Middle frontal gyrus (tissue), 1 donor: Measurements from ENCODE around the gene RNF186.
"Not testable (repeated sequence)": the region's sequence is repeated elsewhere in the genome, so short reads cannot be mapped to it uniquely, and the experiment has no call there.

Source experiments
- DNase-seq: peaks from one replicate; pipeline ENCODE4 v3.0.0-alpha.2; 2015; ENCODE audit warnings: low spot score; ENCODE audit errors: extremely low spot score

The RNF186 gene

DNA sequence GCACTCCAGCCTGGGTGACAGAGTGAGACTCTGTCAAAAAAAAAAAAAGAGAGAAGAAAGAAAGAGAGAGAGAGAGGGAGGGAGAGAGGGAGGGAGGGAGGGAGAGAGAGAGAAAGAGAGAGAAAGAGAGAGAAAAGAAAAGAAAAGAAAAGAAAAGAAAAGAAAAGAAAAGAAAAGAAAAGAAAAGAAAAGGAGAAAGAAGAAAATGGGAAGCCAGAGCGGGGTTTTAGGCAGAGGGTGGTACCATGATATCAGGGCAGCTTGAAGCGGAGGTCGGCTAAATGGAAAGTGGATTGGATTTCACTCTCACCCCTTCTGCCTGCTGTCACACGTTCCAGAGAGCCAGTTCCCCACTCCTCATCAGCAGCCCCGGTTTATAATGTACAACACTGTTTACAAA lies 17.3 kb downstream of the RNF186 start:
- no peak for DNase-seq

DNA sequence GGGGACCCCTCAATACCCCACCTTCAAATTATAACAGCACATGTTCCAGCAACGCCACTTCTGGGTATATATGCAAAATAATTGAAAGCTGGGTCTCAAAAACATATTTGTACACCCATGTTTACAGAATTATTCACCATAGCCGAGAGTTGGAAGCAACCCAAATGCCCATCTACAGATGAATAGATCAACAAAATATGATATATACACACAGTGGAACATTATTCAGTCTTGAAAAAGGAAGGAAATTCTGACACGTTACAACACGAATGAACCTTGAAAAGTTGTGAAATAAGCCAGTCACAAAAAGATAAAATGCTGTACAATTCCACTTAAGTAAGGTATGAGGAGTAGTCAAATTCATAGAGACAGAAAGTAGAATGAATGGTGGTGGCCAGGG lies 20.5 kb downstream of the RNF186 start:
- no peak for DNase-seq

DNA sequence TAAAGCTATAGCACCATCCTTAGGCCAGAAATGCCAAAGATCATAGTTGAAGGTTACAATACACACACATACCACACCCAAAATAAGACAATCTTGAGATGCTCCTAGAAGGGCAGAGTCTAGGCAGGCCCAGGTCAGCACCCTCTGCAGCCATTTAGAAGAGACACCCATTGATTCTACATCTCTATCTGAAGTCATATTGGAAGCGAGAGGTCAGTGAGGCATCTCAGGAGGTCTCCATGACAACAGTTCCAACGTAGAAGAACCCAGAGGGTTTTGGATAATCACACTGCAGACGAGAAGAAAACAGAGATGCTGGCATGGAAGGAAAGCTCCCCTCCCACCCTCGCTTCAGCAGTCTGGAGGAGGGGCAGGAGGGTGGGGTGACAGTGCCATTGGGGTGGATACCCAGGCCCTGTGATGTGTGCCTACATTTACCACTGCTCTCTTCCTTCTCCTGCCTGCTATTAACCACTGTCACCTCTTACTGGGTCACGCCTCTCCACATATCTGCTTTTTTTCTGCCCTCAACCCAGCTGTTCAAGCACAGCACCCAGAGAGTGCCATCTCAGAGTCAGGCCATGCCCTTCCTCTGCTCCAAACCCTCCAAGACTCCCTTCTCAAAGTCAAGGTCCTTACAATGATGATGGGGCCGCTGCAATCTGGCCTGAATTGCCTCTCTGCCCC lies 21.6 kb downstream of the RNF186 start:
- DNase-seq: no peak

DNA sequence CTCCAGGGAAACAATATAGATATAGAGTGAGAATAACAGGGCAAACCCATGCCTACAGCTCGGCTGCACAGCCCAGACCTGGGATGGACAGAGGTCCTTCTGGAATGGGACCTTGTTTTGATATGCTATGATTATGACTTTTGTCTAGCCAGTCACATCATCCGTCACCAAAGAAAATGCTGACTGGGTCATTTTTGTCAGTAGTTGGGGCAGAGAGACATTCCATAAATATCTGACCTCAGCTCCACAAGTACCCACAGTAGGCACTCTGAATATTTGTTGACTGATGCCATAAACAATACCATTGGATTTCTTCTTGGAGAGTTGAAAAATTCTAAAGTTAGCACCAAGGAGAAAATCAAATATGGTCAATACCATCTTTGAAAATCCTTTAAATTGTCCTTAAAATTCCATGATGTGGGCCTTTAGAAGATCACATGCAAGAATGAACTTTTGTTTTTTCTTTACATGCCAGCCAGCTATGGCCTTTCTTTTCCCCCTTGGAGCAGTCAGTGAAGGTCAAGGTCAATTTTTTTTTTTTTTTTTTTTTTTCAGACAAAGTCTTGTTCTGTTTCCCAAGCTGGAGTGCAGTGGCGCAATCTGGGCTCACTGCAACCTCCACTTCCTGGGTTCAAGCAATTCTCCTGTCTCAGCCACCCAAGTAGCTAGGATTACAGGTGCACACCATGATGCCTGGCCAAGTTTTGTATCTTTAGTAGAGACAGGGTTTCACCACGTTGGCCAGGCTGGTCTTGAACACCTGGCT lies 22.7 kb downstream of the RNF186 start:
- DNase-seq: no peak

DNA sequence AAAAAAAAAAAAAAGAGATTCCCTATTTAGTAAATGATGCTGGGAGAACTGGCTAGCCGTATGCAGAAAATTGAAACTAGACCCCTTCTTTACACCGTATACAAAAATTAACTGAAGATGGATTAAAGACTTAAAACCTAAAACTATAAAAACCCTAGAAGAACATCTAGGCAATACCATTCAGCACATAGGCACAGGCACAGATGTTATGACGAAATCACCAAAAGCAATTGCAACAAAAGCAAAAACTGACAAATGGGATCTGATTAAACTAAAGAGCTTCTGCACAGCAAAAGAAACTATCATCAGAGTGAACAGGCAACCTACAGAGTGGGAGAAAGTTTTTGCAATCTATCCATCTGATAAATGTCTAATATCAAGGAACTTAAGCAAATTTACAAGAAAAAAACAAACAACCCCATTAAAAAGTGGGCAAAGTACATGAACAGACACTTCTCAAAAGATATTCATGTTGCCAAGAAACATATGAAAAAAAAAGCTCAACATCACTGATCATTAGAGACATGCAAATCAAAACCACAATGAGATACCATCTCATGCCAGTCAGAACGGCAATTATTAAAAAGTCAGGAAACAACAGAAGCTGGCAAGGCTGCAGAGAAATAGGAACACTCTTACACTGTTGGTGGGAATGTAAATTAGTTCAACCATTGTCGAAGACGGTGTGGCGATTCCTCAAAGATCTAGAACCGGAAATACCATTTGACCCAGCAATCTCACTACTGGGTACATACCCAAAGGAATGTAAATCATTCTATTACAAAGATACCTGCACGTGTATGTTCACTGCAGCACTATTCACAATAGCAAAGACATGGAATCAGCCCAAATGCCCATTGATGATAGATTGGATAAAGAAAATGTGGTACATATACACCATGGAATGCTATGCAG lies 24.8 kb downstream of the RNF186 start:
- not testable (repeated sequence) for DNase-seq

DNA sequence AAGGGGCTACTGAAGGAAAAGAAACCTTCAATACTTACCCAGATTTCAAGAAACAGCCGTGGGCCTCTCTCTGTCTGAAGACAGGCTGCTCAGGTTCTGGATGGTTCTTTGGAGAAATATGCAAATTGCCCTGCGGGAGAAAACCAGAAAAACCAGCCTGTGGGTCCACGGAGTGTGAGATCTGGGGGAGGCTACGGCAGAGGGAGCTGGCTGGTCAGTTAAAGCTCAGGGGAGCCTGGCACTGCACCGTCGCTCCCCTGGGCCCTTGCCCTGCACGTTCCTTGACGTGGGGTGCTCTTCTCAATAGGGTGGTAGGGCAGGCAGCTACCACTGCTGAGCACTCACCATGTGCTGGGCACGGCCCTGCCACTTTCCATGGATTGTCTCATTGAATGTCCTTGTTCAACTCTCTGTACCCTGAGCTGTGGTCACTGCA lies 28.1 kb downstream of the RNF186 start:
- DNase-seq: no peak

DNA sequence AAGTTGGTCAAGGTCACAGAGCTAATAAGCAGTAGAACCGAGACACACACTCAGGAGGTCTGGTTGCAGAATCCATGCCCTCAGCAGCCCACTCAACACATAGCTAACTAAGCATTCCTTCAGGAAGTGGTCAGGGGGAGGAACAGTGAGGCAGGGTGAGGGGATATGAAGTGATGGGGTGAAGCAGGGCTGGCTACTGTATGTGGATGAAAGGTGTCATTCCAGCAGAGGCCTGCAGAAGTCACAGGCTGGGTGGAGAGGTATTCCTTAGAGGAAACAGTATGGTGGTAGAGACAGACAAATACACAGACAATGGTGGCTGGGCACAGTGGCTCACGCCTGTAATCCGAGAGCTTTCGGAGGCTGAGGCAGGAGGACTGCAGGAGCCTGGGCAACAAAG lies 29.4 kb downstream of the RNF186 start:
- no peak for DNase-seq

DNA sequence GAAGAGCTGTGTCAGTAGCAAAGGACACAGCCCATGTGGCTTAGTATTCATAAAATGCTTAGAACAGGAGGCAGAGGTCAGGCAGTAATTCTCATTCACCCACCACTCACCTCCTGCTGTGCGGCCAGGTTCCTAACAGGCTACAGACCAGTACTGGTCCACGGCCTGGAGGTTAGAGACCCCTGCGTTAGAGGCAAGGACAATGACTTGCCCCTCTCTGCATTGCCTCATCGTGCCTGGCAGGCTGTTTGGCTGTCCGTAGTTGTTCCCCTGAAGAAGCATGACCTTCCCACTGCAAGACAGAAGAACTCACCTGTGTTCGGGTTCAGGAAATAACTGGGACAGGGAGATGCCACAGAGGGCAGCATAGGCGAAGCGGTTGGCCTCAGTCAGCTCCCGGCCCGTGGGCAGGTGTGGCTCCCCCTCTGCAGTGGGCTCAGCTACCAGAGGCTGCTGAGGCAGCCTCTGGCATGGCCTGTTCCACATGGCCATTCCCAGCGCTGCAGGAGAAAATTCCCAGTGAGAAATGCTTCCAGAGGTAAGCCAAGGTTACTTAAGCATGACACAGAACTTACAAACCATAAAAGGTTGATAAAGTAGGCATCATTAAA lies 34.7 kb downstream of the RNF186 start:
- DNase-seq: no peak

DNA sequence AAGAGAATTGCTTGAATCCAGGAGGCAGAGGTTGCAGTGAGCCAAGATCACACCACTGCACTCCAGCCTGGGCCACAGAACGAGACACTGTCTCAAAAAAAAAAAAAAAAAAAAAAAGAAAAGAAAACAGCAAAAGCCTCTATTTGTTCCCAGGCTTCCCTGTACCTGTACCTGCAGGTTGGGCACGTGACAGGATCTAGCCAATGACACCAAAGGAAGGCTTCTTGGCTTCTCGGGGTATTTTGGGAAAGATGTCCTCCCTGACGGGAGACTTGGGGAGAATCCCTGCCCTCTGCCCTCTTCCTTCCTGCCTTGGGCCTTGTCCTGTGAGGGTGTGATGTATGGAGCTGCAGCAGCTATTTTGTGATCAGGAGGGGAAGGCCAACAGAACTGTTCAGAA lies 38.1 kb downstream of the RNF186 start:
- DNase-seq: no peak

DNA sequence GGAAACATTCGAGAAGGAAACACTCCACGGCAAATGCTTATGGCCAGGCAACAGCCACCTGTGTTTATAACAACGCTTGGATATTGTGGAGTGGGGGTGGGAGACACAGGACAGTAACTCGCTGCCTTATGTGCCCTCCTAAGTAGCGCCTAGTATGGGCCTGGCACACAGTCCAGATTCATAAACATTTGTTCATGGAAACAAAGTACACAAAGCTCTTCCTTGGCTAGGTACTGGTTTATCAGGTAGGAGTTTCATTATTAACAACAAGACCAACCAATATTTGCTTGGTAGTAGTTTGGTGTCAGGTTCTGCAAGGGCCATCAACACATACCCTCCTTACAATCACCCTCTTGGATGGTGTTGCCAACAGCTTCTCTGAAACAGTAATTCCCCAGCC lies 38.8 kb downstream of the RNF186 start:
- DNase-seq: no peak

DNA sequence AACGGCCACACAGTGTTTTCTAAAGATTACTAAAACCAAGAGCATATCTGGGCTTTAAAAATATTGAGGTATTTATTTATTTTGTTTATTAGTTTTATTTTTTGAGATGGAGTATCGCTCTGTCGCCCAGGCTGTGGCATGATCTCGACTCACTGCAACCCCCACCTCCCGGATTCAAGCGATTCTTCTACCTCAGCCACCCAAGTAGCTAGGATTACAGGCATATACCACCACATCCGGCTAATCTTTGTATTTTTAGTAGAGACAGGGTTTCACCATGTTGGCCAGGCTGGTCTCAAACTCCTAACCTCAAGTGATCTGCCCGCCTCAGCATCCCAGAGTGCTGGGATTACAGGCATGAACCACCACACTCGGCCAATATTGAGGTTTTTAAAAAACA lies 39.3 kb downstream of the RNF186 start:
- DNase-seq: no peak

DNA sequence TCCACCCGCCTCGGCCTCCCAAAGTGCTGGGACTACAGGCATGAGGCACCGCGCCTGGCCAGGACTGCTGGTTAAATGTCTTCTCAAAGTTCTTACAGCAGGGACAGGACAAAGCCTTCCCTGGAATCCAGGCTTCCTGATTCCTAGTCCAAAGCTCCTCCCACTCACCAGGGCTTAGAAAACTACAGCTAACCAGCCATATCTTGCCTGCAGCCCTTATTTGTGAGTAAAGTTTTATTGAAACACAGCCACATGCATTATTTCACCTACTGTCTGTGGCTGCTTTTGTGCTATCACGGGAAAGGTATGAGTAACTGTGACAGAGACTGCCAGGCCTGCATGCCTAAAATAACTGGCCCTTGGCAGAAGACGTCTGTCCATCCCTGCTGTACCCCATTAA lies 39.8 kb downstream of the RNF186 start:
- no peak for DNase-seq

DNA sequence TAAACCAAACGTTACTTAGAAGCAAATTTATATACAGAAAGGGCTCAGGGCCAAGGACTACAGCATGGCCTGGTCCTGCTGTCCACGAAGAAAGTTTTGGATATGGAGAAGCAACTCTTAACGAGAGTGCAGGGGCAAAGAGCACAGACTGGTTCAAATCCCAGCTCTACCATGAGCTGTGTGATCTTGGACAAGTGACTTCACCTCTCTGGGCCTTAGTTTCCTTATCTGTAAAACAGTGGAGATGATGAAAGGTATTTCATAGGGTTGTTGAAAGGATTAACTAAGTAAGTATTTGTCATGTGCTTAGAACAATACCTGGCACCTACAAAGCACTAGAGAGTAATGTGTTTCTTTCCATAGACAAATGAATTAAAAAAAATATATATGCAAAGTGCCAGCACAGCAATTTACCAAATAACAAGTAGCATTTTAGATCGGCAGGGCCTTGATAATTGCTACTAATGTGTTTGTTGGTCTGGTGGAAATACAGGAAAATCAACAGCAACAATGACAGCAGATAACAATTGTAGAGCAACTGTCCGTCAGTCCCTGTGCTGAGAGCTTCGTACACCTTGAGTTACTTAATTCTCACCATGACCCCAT lies 40.8 kb downstream of the RNF186 start:
- no peak for DNase-seq

DNA sequence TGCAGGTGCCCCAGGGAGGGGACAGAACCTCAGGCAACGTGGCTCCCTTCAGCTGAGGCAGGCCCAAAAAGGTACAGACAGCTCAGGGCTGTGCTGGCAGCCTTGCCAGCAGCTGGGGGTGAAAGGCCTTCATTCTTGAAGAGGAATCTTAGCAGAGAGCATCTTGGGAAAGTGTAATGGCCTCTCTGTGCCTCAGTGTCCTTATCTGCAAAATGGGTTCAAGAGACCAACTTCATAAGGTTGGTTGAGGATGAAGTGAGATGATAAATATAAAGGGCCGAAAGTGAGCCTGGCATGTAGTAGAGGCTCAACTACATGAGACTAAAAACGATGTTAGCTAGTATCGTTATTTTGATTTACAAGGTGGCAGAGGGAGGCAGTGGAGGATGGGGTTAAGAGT lies 41.6 kb downstream of the RNF186 start:
- DNase-seq: no peak

DNA sequence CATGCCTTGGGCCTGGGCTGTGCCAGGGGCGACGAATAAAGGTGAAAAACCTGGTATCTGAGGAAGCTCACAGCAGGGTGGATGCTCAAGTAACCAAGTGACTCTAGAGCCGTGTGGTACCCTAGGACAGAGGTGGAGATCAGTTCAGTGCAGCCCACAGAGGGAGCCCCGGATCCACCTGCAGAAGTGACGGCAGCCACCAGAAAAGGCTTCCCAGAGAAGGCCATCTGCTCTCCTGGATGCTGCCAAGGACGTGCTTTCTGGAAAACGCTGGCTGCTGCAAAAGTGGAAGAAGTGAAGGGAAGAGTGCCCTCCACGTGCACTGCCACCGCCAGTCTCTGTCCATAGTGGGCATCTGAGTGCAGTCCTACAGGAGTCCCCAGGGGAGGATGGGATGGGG lies 43.0 kb downstream of the RNF186 start:
- no peak for DNase-seq

DNA sequence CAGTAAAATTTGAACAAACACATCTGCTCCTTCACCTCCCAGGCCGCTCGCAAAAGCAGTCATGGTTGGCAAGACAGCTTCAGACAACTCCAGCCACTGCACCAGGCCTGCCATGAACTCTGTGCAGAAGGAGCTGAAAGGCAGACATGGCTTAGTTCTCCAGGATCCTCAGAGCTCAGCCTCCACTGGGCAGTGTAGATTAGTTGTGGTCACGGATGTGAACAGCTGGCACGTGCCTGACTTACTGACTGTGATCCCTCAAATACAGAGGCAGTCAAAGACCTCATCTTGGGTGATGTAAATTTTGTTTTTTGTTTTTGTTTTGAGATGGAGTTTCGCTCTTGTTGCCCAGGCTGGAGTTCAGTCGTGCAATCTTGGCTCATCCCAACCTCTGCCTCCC lies 43.7 kb downstream of the RNF186 start:
- DNase-seq: no peak

DNA sequence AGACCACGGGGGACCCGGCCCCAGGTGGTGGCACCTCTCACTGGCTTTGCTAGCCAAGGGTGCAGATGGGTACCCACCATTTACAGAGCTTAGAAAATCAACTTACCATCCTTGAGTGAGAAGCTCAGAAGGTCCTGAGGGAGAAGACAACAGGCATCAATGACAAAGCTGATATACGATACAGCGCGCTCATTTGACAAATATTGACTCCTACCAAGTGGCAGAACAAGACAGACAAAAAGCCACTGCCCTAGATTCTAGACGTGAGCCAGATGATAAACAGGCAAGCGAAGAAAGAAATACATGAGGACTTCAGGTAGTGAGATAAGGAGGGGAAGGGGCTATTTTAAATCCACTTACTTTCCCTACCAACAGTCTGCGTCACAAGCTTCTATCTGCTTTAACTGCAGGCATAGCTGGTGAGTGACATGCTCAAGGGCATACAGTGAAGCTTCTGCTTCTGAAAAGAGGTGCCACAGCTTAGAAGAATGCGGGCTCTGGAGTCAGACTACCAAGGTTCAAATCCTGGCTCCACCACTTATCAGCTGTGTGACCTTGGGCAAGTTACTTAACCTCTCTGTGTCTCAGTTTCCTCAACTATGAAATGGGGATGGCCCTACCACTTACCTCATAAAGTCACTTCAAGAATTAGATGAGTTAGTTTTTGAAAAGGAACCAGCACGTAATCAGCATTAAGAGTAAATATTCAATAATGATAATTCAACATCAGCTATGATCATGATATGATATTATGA lies 44.5 kb downstream of the RNF186 start:
- no peak for DNase-seq

DNA sequence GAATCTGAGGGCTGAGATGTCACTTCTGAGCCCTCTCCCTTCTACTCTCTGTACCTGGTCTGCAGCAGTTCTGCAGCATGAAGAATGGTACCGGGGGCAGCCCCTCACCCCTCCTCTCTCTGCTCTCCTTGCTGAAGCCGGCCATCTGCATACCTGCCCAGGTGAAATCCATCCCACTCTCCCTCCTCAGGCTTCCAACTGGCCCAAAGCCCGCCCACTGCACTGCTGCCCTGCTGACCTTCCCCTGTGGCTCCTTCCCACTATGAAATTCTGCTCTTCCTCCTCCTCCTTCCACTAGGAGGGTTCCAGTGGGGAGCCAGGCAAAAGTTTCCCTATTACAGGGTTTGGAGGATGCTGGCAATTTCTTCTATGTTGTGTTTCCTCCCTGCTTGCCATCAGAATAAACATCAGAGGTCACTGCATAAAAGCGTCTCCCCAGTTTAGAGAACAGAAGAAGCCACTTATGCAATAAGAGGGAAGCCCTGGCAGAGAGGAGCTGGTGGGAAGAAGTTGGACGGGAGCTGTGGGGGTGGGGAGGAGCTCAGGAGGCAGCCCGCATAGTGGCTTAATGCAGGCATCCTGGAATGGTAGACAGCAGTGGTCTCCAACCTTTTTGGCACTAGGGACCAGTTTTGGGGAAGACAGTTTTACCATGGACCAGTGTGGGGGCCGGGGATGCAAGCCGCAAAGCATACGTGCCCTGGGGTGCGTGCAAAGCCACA lies 45.7 kb downstream of the RNF186 start:
- DNase-seq: no peak

DNA sequence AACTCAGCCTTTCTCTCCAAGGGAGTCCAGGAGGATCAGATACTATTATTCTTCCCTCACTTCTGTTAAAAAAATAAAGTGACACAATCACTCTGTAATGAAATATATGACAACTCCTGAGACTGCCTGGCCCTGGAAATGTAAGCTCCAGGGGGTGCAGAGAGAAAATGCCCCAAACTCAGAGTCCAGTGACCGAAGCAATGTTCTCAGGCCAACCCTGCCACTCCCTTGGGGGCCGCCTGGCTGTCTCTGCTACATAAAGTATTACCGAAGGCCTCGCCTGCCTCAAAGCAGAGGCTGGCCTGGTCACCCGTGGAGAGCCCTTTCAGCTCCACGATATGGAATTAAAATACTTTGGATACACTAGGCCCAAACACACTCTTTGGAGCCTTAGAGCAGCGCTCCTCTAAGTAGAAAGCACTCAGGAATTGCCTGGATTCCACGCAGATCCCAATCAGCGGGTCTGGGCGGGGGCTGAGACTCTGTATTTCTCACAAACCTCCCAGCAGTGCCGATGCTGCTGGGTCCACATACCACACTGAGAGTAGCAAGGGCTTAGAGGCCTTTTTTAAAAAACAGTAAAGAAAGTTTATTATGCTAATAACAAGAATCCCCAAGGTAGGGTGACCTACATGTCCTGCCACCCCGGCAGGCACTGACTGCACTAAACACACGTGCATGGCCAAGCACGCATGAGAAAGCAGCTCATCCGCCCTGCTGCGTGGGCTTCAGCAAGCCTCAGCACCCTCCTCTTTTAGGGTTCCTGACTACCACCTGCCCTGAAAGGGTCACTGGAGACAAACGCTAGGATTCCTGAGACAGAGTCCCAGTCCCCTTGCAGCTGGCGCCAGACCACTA lies 46.5 kb downstream of the RNF186 start:
- no peak for DNase-seq
